Mesothelial cell of epicardium (in vitro differentiated cells): ENCODE data around the gene ABCA2. TPM values are rescaled to one million over a fixed set of nuclear protein-coding genes. Genes with fewer than 3 reads are reported as not detected.

Experiments
- DNase-seq, 2 experiments: peaks; one replicate each; pipeline ENCODE4 v3.0.0; 2021; ENCODE audit warnings: low spot score in 2 of 2; ENCODE audit not compliant: unreplicated experiment in 2 of 2
- H3K27ac Mint-ChIP-seq: 2 replicates; pipeline ENCODE4 v1.8.0; 2021; ENCODE audit warnings: mixed read lengths
- H3K27me3 Mint-ChIP-seq: 2 replicates; pipeline ENCODE4 v1.8.0; 2021; ENCODE audit warnings: low read depth, mixed read lengths
- H3K36me3 Mint-ChIP-seq: 2 replicates; pipeline ENCODE4 v1.8.0; 2021; ENCODE audit warnings: mixed read lengths
- H3K4me1 Mint-ChIP-seq: 2 replicates; pipeline ENCODE4 v1.8.0; 2021; ENCODE audit warnings: mixed read lengths
- H3K4me3 Mint-ChIP-seq: 2 replicates; pipeline ENCODE4 v1.8.0; 2021; ENCODE audit warnings: mild to moderate bottlenecking, moderate library complexity, mixed read lengths
- H3K9me3 Mint-ChIP-seq: 2 replicates; pipeline ENCODE4 v1.8.0; 2021; ENCODE audit warnings: mixed read lengths
- total RNA-seq: library from RNA; stranded (reverse); gene quantifications from 3 replicates; pipeline ENCODE4 v1.2.1, GENCODE V29; 2021
- TF ChIP-seq, protein P1 (sequence below): fragments of 200-600 bp; sonication (generic); IDR thresholded peaks from one replicate; pipeline ENCODE4 v1.5.0; 2021; ENCODE audit warnings: antibody characterized with exemption; ENCODE audit not compliant: unreplicated experiment

ABCA2 gene
- total RNA-seq, 1 donor from 2014 or later: 58.7 TPM

DNA sequence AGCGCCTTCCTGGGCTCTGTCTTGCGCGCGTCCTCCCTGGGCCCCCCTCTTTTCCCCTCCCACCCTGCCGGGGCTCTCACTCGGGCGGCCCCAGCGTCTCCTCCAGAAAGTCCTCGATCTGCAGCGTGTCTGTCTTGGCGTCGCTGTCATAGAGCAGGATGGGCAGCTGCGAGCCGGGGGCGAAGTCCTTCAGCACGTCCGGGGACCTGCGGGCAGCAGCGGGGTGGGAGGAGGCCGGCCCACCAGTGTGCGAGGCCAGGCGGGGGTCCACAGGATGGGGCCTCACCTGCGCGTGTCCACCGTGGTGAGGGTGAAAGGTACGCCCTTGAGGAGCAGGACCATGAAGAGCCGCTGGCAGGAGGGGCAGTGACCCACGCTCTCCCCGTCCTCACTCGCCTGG lies 32.7 kb downstream of the ABCA2 start:
- peaks cover 32% of the 10 kb centered on the region for H3K4me1 Mint-ChIP-seq
- H3K27me3 Mint-ChIP-seq: no peaks in the 10 kb centered on the region
- no peaks in the 10 kb centered on the region for H3K36me3 Mint-ChIP-seq
- DNase-seq: no peak
- TF ChIP-seq, protein P1, sequence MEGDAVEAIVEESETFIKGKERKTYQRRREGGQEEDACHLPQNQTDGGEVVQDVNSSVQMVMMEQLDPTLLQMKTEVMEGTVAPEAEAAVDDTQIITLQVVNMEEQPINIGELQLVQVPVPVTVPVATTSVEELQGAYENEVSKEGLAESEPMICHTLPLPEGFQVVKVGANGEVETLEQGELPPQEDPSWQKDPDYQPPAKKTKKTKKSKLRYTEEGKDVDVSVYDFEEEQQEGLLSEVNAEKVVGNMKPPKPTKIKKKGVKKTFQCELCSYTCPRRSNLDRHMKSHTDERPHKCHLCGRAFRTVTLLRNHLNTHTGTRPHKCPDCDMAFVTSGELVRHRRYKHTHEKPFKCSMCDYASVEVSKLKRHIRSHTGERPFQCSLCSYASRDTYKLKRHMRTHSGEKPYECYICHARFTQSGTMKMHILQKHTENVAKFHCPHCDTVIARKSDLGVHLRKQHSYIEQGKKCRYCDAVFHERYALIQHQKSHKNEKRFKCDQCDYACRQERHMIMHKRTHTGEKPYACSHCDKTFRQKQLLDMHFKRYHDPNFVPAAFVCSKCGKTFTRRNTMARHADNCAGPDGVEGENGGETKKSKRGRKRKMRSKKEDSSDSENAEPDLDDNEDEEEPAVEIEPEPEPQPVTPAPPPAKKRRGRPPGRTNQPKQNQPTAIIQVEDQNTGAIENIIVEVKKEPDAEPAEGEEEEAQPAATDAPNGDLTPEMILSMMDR: no peak
- H3K4me3 Mint-ChIP-seq: no peak overlapping the region
- H3K27ac Mint-ChIP-seq: no peak overlapping the region
- H3K9me3 Mint-ChIP-seq: peaks cover 5% of the 10 kb centered on the region

DNA sequence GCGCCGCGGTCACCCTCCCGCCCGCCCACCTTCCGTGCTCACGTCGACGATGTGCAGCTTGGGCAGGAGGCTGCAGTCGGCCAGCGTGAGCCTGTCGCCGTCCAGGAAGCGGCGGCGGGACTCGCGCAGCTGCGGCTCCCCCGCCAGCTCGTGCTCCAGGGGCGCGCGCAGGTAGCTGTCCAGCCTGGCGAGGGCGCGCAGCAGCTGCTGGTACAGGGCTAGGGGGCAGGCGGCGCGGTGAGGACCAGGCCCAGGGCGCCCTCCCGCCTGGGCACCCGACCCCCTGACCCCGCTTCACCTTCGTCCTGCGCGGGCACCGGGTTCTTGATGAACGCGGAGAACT lies 33.2 kb downstream of the ABCA2 start:
- H3K36me3 Mint-ChIP-seq: no peaks in the 10 kb centered on the region
- no peak for DNase-seq
- no peak overlapping the region for H3K4me3 Mint-ChIP-seq
- H3K4me1 Mint-ChIP-seq: peaks cover 27% of the 10 kb centered on the region
- H3K27me3 Mint-ChIP-seq: peaks cover 2% of the 10 kb centered on the region
- H3K9me3 Mint-ChIP-seq: peaks cover 5% of the 10 kb centered on the region
- TF ChIP-seq, protein P1: no peak
- H3K27ac Mint-ChIP-seq: no peak overlapping the region

DNA sequence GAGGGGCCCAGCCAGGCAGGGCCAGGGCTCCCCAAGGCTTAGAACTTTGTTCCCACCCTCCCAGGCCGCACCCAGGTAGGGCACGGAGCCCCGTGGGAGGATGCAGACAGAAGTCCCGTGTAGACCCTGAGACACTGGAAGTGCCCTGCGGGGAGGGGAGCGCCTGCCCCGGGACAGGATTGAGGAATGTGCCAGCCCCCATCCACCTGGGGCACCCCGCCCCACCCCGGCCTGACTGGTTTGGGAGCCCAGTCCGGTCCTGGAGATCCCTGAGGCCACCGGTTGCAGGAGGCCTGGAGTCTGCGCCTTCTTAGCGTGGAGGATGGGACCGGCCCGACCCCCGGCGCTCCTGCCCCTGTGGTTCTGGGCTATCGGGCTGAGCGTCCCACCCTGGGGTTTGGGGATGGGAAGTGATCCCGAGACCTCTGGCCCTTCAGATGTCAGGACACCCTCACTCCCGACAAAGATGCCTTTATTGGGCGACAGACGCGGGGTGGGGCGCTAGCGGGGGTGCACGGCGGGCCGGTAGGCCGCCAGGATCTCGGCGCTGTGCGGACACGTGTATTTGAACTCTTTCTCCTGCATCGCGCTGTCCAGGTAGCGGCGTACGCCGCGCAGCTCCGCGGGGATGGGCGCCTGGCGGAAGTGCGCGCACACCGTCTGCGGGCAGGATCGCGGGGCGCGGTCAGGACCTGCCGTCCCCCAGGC lies 33.7 kb downstream of the ABCA2 start:
- no peak overlapping the region for H3K27ac Mint-ChIP-seq
- peaks cover 30% of the 10 kb centered on the region for H3K4me1 Mint-ChIP-seq
- H3K36me3 Mint-ChIP-seq: no peaks in the 10 kb centered on the region
- peak overlapping the region; percentile 73 for H3K4me3 Mint-ChIP-seq
- peaks cover 2% of the 10 kb centered on the region for H3K27me3 Mint-ChIP-seq
- no peak for DNase-seq
- H3K9me3 Mint-ChIP-seq: peaks cover 5% of the 10 kb centered on the region
- TF ChIP-seq, protein P1: no peak

DNA sequence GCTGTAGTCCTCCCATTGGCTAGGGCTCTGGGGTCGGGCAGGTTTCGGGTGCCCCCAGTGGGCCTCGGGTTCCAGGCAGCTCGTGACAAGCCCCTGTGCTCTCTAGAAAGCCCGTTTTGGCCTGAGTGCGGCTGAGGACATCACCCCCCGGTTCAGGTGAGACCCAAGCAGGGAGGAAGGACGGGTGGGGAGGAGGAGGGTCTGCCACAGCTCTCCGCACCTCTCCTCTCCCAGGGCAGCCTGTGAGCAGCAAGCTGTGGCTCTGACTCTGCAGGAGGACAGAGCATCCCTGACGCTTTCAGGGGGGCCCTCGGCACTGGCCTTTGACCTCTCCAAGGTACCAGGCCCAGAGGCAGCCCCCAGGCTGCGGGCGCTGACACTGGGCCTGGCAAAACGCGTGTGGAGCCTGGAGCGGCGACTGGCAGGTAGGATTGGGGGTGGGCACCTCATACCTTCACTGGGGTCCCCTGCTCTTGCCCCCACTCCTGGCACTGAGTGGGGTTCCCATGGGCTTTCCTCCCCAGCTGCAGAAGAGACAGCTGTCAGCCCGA lies 35.1 kb downstream of the ABCA2 start:
- H3K4me3 Mint-ChIP-seq: peak overlapping the region; percentile 73
- peak overlapping the region; percentile 81 for H3K27ac Mint-ChIP-seq
- TF ChIP-seq, protein P1: no peak
- no peaks in the 10 kb centered on the region for H3K36me3 Mint-ChIP-seq
- peaks cover 29% of the 10 kb centered on the region for H3K4me1 Mint-ChIP-seq
- peaks cover 2% of the 10 kb centered on the region for H3K27me3 Mint-ChIP-seq
- no peak for DNase-seq
- peaks cover 5% of the 10 kb centered on the region for H3K9me3 Mint-ChIP-seq

DNA sequence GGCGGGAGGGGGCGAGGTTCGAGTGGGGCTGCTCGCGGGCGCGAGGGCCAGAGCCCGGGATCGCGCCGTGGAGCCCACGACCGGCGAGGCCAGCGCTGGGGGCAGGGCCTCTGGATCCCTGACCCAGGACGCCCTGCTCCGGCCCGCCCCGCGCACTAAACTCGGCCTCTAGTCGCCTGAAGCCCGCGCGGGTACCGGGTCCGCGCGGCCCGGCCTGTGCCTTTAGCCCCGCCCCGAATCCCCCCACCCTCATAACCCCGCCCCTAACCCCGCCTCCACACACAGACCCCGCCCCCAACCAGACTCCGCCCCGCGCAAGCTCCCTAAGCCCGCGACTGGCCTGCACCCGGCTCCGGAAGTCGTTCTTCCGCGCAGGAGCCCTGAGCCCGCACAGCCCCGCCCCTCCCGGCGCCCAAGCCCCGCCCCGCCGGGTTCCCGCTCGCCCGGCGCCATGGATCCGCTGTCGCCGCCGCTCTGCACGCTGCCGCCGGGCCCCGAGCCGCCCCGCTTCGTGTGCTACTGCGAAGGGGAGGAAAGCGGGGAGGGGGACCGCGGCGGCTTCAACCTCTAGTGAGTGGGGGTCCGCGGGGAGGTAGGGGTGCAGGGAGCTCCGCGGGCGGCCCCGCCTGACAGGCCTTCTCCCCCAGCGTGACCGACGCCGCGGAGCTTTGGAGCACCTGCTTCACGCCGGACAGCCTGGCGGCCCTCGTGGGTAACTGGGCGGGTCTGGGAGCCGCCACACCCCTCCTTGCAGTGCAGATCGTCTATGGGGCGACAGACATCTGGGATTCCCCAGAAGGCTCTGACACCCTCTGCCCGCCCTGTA lies 35.8 kb downstream of the ABCA2 start, which contains the start of gene PAXX:
PAXX (plus strand) TSS at position 430 of the 826 bp plus-strand sequence; CDS start at position 452, 22 bp downstream.
- Mint-ChIP-seq H3K27me3 (peaks cover 2% of the 10 kb centered on the region), H3K36me3 (no peaks in the 10 kb centered on the region), H3K27ac (peak within 1 kb of the TSS; percentile 81), H3K9me3 (peaks cover 5% of the 10 kb centered on the region), H3K4me3 (peak within 1 kb of the TSS; percentile 73), H3K4me1 (peaks cover 25% of the 10 kb centered on the region)
- TF ChIP-seq, protein P1: no peak
- peak; percentile 94 to 97 for DNase-seq
